WTC11 (cell line): ENCODE data around the gene EGLN1. TPM values are rescaled to one million over a fixed set of nuclear protein-coding genes. Genes with fewer than 3 reads are reported as not detected.

Experiments
- ATAC-seq: fragments of 200-7000 bp; cut with Tn5 transposase; 2 replicates; pipeline ENCODE4 v1.10.0; 2021; ENCODE audit warnings: mild to moderate bottlenecking, moderate library complexity
- CTCF ChIA-PET: fragments of 300-600 bp; sonication (Branson Sonifier 250); formaldehyde crosslinking; loops from one replicate; lab custom pipeline; 2021; ENCODE audit warnings: antibody characterized with exemption; lab: Charles Lee
- POLR2A ChIA-PET: fragments of 350-600 bp; sonication (Branson Sonifier 250); formaldehyde crosslinking; loops from one replicate; lab custom pipeline; 2021; ENCODE audit warnings: antibody characterized with exemption; lab: Charles Lee
- DNase-seq: peaks from one replicate; pipeline ENCODE4 v3.0.0; 2021; ENCODE audit warnings: low spot score
- H3K27ac Mint-ChIP-seq: 2 replicates; pipeline ENCODE4 v1.8.0; 2021; ENCODE audit warnings: mixed read lengths
- H3K27me3 Mint-ChIP-seq: 2 replicates; pipeline ENCODE4 v1.8.0; 2021; ENCODE audit warnings: low read depth, mild to moderate bottlenecking, moderate library complexity, mixed read lengths
- H3K36me3 Mint-ChIP-seq: 2 replicates; pipeline ENCODE4 v1.8.0; 2021; ENCODE audit warnings: mixed read lengths
- H3K4me1 Mint-ChIP-seq: 2 replicates; pipeline ENCODE4 v1.8.0; 2022; ENCODE audit warnings: mixed read lengths
- H3K4me3 Mint-ChIP-seq: 2 replicates; pipeline ENCODE4 v1.8.0; 2021; ENCODE audit warnings: mild to moderate bottlenecking, moderate library complexity, mixed read lengths
- H3K9me3 Mint-ChIP-seq: 2 replicates; pipeline ENCODE4 v1.8.0; 2021; ENCODE audit warnings: mixed read lengths
- ATF1 ChIP-seq: sonication (generic); formaldehyde crosslinking; IDR thresholded peaks from 2 replicates; pipeline ENCODE4 v1.8.1; 2023; ENCODE audit warnings: mild to moderate bottlenecking, moderate library complexity, missing genetic modification reagents
- ESRRA ChIP-seq: sonication (generic); formaldehyde crosslinking; IDR thresholded peaks from 2 replicates; pipeline ENCODE4 v1.8.1; 2022; ENCODE audit warnings: mild to moderate bottlenecking, missing genetic modification reagents, borderline replicate concordance
- FOXP1 ChIP-seq: sonication (generic); formaldehyde crosslinking; IDR thresholded peaks from 2 replicates; pipeline ENCODE4 v1.8.0; 2022; ENCODE audit warnings: missing genetic modification reagents, mild to moderate bottlenecking, moderate library complexity, borderline replicate concordance
- HMGA2 ChIP-seq: fragments of 250-450 bp; sonication (Bioruptor Pico); IDR thresholded peaks from 2 replicates; pipeline ENCODE4 v1.4.0; 2021; ENCODE audit warnings: mild to moderate bottlenecking, moderate library complexity
- IRF2 ChIP-seq: sonication (generic); formaldehyde crosslinking; IDR thresholded peaks from 2 replicates; pipeline ENCODE4 v1.8.0; 2022; ENCODE audit warnings: low read depth, missing genetic modification reagents, borderline replicate concordance
- NFATC4 ChIP-seq: fragments of 250-450 bp; sonication (Bioruptor Pico); IDR thresholded peaks from 2 replicates; pipeline ENCODE4 v1.9.0; 2021; ENCODE audit warnings: mild to moderate bottlenecking
- PRRX2 ChIP-seq: fragments of 250-450 bp; sonication (Bioruptor Pico); IDR thresholded peaks from 2 replicates; pipeline ENCODE4 v1.8.0; 2021; ENCODE audit warnings: mild to moderate bottlenecking
- SMAD3 ChIP-seq: sonication (generic); formaldehyde crosslinking; IDR thresholded peaks from 2 replicates; pipeline ENCODE4 v1.8.0; 2022; ENCODE audit warnings: missing genetic modification reagents, mild to moderate bottlenecking, borderline replicate concordance
- TEAD4 ChIP-seq: sonication (generic); formaldehyde crosslinking; IDR thresholded peaks from 2 replicates; pipeline ENCODE4 v1.8.0; 2022; ENCODE audit warnings: mild to moderate bottlenecking, missing genetic modification reagents
- ZNF138 ChIP-seq: sonication (generic); formaldehyde crosslinking; conservative IDR thresholded peaks from 2 replicates; pipeline ENCODE4 v1.8.1; 2022; ENCODE audit warnings: mild to moderate bottlenecking, moderate library complexity, missing genetic modification reagents
- ZNF219 ChIP-seq: sonication (generic); formaldehyde crosslinking; IDR thresholded peaks from 2 replicates; pipeline ENCODE4 v1.8.0; 2023; ENCODE audit warnings: missing genetic modification reagents, mild to moderate bottlenecking, borderline replicate concordance
- ZNF263 ChIP-seq: sonication (generic); formaldehyde crosslinking; IDR thresholded peaks from 2 replicates; pipeline ENCODE4 v1.8.1; 2022; ENCODE audit warnings: low read depth, mild to moderate bottlenecking, moderate library complexity, missing genetic modification reagents
- ZNF671 ChIP-seq: fragments of 250-450 bp; sonication (Bioruptor Pico); IDR thresholded peaks from 2 replicates; pipeline ENCODE4 v1.8.0; 2021; ENCODE audit warnings: mild to moderate bottlenecking
- total RNA-seq: library from RNA; stranded (reverse); gene quantifications from 3 replicates; pipeline ENCODE4 v1.2.3, GENCODE V29; 2021
- TF ChIP-seq, protein P1 (sequence below): sonication (generic); formaldehyde crosslinking; IDR thresholded peaks from 2 replicates; pipeline ENCODE4 v1.8.0; 2022; ENCODE audit warnings: mild to moderate bottlenecking, missing genetic modification reagents
- TF ChIP-seq, protein P2 (sequence below): sonication (generic); formaldehyde crosslinking; IDR thresholded peaks from 2 replicates; pipeline ENCODE4 v1.8.1; 2023; ENCODE audit warnings: mild to moderate bottlenecking, missing genetic modification reagents, moderate library complexity
- TF ChIP-seq, protein P3 (sequence below): sonication (generic); formaldehyde crosslinking; IDR thresholded peaks from 2 replicates; pipeline ENCODE4 v1.8.1; 2023; ENCODE audit warnings: mild to moderate bottlenecking, missing genetic modification reagents
- TF ChIP-seq, protein P4 (sequence below): sonication (generic); formaldehyde crosslinking; IDR thresholded peaks from 2 replicates; pipeline ENCODE4 v1.8.1; 2022; ENCODE audit warnings: low read depth, mild to moderate bottlenecking, moderate library complexity, missing genetic modification reagents, borderline replicate concordance
- TF ChIP-seq, protein P5 (sequence below): sonication (generic); formaldehyde crosslinking; IDR thresholded peaks from 2 replicates; pipeline ENCODE4 v1.8.0; 2022; ENCODE audit warnings: mild to moderate bottlenecking, missing genetic modification reagents
- TF ChIP-seq, protein P6 (sequence below): fragments of 250-450 bp; sonication (Bioruptor Pico); IDR thresholded peaks from 2 replicates; pipeline ENCODE4 v1.9.0; 2021; ENCODE audit warnings: mild to moderate bottlenecking

EGLN1 gene
- total RNA-seq, 1 experiment from 2014 or later = 13.7 TPM

DNA sequence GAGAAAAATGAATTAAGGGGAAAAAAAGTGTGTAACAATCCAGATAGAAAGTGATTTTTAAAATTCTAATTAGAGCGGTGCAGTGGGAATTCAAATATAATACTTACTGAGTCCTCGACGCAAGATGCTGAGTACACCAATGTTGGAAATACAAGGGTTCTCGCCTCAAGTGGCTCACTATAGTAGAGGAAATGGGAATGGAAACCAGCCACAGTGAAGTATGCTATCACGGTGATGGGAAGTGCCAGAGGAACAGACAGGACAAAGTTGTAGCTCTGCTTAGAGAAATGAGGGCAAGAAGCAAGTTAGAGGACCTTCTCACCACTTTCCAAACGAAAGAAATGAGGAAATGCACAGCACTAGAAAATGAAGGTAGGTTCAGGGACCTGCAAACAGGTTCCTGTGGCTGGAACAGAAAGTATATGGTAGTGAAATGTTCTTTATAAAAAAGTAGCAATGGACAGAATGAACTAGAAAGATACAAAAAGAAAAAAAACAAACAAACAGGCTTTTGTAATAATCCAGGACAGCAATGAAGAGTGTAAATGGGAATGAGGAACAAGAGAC lies 13.5 kb downstream of the EGLN1 start:
- no peak for ATAC-seq
- TF ChIP-seq PRRX2 (CRISPR knock-in tag) (no peak), SMAD3 (CRISPR knock-in tag) (no peak), ZNF219 (CRISPR knock-in tag) (no peak), IRF2 (no peak), TEAD4 (no peak), ATF1 (no peak), HMGA2 (CRISPR knock-in tag) (no peak)
- TF ChIP-seq, protein P1, sequence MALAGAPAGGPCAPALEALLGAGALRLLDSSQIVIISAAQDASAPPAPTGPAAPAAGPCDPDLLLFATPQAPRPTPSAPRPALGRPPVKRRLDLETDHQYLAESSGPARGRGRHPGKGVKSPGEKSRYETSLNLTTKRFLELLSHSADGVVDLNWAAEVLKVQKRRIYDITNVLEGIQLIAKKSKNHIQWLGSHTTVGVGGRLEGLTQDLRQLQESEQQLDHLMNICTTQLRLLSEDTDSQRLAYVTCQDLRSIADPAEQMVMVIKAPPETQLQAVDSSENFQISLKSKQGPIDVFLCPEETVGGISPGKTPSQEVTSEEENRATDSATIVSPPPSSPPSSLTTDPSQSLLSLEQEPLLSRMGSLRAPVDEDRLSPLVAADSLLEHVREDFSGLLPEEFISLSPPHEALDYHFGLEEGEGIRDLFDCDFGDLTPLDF (CRISPR knock-in tag) = no peak
- TF ChIP-seq, protein P2, sequence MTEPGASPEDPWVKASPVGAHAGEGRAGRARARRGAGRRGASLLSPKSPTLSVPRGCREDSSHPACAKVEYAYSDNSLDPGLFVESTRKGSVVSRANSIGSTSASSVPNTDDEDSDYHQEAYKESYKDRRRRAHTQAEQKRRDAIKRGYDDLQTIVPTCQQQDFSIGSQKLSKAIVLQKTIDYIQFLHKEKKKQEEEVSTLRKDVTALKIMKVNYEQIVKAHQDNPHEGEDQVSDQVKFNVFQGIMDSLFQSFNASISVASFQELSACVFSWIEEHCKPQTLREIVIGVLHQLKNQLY (CRISPR knock-in tag) = no peak
- TF ChIP-seq, all 79 proteins: peak for 0
- no peak for DNase-seq
- no peak overlapping the region for H3K27ac Mint-ChIP-seq
- no peaks in the 10 kb centered on the region for H3K4me1 Mint-ChIP-seq
- no peaks in the 10 kb centered on the region for H3K27me3 Mint-ChIP-seq
- ChIA-PET CTCF (no interaction called here), POLR2A (no interaction called here)
- no peaks in the 10 kb centered on the region for H3K9me3 Mint-ChIP-seq
- H3K36me3 Mint-ChIP-seq = no peaks in the 10 kb centered on the region
- no peak overlapping the region for H3K4me3 Mint-ChIP-seq

DNA sequence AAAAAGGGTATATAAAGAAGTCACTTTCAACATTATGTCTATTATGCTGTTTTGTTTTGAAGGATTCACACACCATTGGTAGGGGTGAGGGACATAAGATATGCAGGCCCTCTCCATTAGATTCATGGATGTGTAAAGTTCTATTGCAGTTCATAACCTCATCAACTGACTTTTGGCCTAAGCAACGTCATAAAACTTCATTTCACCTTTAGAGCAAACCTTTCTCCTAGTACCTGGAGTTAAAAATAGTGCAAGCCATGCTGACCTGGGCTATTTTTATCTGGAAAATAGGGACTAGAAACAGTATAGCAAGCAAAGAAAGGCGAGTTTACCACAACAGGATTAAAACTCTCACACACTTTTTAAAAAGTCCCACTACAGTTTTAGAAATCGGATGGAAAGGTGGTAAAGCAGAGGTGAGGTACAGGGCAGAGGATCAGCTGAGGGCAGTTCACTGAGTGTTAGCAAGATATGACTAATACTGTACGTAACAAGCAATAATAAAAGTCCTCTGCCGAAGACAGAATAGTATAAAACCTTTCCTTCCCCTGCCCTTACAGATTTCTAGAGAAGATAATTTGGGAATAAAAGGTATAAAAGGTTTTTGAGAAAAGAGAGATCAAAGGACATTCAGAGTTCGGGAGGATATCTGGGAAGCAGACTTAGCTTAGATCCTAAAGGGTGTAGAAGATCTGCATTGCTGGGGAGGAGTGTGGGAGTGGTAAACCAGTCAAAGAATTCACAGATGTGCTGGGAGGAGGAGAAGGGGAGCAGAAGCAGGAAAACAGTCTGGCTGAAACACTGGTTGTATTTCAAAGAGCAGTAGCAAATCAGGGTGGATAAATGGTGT lies 14.3 kb downstream of the EGLN1 start:
- H3K27ac Mint-ChIP-seq = no peak overlapping the region
- H3K36me3 Mint-ChIP-seq = no peaks in the 10 kb centered on the region
- no peak overlapping the region for H3K4me3 Mint-ChIP-seq
- TF ChIP-seq FOXP1 (CRISPR knock-in tag) (no peak), ZNF138 (no peak), NFATC4 (CRISPR knock-in tag) (no peak), ZNF671 (CRISPR knock-in tag) (no peak), ZNF263 (no peak), ESRRA (CRISPR knock-in tag) (no peak), ZNF219 (CRISPR knock-in tag) (no peak)
- TF ChIP-seq, protein P3, sequence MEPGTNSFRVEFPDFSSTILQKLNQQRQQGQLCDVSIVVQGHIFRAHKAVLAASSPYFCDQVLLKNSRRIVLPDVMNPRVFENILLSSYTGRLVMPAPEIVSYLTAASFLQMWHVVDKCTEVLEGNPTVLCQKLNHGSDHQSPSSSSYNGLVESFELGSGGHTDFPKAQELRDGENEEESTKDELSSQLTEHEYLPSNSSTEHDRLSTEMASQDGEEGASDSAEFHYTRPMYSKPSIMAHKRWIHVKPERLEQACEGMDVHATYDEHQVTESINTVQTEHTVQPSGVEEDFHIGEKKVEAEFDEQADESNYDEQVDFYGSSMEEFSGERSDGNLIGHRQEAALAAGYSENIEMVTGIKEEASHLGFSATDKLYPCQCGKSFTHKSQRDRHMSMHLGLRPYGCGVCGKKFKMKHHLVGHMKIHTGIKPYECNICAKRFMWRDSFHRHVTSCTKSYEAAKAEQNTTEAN = no peak
- TF ChIP-seq, protein P4, sequence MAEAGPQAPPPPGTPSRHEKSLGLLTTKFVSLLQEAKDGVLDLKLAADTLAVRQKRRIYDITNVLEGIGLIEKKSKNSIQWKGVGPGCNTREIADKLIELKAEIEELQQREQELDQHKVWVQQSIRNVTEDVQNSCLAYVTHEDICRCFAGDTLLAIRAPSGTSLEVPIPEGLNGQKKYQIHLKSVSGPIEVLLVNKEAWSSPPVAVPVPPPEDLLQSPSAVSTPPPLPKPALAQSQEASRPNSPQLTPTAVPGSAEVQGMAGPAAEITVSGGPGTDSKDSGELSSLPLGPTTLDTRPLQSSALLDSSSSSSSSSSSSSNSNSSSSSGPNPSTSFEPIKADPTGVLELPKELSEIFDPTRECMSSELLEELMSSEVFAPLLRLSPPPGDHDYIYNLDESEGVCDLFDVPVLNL (CRISPR knock-in tag) = no peak
- TF ChIP-seq, protein P5, sequence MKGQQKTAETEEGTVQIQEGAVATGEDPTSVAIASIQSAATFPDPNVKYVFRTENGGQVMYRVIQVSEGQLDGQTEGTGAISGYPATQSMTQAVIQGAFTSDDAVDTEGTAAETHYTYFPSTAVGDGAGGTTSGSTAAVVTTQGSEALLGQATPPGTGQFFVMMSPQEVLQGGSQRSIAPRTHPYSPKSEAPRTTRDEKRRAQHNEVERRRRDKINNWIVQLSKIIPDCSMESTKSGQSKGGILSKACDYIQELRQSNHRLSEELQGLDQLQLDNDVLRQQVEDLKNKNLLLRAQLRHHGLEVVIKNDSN (CRISPR knock-in tag) = no peak
- TF ChIP-seq, protein P6, sequence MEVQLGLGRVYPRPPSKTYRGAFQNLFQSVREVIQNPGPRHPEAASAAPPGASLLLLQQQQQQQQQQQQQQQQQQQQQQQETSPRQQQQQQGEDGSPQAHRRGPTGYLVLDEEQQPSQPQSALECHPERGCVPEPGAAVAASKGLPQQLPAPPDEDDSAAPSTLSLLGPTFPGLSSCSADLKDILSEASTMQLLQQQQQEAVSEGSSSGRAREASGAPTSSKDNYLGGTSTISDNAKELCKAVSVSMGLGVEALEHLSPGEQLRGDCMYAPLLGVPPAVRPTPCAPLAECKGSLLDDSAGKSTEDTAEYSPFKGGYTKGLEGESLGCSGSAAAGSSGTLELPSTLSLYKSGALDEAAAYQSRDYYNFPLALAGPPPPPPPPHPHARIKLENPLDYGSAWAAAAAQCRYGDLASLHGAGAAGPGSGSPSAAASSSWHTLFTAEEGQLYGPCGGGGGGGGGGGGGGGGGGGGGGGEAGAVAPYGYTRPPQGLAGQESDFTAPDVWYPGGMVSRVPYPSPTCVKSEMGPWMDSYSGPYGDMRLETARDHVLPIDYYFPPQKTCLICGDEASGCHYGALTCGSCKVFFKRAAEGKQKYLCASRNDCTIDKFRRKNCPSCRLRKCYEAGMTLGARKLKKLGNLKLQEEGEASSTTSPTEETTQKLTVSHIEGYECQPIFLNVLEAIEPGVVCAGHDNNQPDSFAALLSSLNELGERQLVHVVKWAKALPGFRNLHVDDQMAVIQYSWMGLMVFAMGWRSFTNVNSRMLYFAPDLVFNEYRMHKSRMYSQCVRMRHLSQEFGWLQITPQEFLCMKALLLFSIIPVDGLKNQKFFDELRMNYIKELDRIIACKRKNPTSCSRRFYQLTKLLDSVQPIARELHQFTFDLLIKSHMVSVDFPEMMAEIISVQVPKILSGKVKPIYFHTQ (CRISPR knock-in tag) = no peak
- no peaks in the 10 kb centered on the region for H3K4me1 Mint-ChIP-seq
- ATAC-seq (no peak), DNase-seq (no peak)
- H3K9me3 Mint-ChIP-seq = no peaks in the 10 kb centered on the region
- H3K27me3 Mint-ChIP-seq = no peaks in the 10 kb centered on the region
- ChIA-PET POLR2A (no interaction called here), CTCF (no interaction called here)
